GM20000 (cell line): ENCODE data around the gene ZFHX2.

Experiments
- DNase-seq: peaks from one replicate; pipeline ENCODE4 v3.0.0; 2012; ENCODE audit warnings: low spot score
- CTCF ChIP-seq: IDR thresholded peaks from 2 replicates; pipeline ENCODE4 v1.5.1; 2012; ENCODE audit warnings: mild to moderate bottlenecking, control low read depth; ENCODE audit errors: extremely low read depth, missing control alignments

The ZFHX2 gene

GRCh38 chr14:23520899-23521533 lies 30.5 kb downstream of the ZFHX2 start:
- no peak for DNase-seq
- TF ChIP-seq CTCF = no peak

- no peak for DNase-seq
- TF ChIP-seq CTCF = no peak
These were observed 32.9 kb downstream of the ZFHX2 start for GRCh38 chr14:23518709-23519108.

DNA sequence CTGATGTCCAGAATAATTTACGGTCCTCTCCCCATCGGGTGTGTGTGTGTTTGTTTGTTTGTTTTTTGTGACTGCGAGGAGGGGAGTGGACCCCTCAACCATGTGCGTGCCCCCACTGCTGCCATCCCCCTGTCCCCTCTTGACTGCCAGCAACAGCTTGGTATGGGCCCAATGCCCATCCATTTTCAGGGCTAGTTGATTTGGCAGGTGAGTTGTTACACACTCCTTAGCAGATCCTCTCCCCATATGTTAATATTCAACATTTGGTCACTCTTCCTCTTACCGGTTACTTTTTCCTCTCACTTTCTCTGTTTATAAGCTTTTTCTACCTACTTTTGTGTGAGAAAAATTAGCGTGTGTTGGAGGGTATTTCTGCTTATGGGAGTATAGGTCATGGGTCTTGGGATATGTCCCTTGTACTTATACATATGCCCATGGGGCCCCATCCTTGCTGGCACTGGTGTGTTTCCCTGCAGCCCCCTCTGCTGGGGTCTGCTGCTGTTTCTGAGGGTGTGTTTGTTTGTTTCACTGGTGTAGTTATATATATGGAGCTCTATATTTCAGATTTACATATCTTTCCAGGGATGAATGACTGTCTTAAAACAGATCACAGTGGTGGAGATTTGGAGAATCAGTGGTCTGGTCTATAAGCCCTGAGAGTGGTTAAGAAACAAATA lies 33.8 kb downstream of the ZFHX2 start:
- TF ChIP-seq CTCF = no peak
- DNase-seq = no peak

- no peak for DNase-seq
- TF ChIP-seq CTCF = no peak
These were observed 37.0 kb downstream of the ZFHX2 start for GRCh38 chr14:23514644-23514957.

GRCh38 chr14:23513818-23514643 lies 37.5 kb downstream of the ZFHX2 start:
- no peak for DNase-seq

DNA sequence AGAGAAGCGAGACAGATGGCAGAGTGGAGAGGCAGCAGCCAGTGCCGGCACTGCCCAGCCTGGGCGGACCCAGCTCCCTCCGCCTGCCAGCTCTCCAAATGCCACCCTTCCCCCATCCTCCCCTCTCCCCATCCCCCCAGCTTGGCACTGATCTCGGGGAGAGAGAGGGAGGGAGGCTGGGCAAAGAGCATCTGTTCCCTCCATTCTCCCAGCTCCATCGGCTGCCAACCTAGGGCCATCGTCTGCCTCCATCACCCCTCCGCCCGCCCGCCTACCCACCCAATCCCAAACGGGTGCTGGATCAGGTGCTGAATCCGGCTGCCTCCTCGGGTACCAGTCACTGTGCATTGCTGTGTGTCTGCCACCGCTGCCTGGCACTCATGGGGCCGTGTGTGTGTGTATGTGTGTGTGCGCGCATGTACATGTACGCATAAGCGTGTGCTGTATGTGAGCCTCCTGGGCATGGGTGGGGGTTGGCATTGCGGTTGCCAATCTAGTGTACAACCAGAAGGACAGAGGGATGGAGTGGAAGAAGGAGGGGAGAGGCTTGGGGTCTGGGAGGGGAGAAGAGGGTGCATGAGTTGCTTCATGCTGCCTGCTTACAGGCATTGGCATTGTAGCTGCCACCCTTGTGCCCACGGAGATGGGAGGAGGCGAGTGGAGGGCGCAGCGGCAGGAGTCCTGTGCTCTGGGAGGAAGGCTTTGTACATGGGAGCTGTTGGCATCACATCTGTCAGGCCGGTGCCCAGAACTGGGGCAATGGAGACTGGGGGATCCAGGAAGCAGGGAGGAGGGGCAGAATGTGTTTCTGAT lies 38.4 kb downstream of the ZFHX2 start:
- TF ChIP-seq CTCF = no peak
- no peak for DNase-seq

More at GRCh38 chr14:23513818-23514643, 37.5 kb downstream of the ZFHX2 start:
- no peak for TF ChIP-seq CTCF
